Tibial artery (tissue), 4 donors: ENCODE results near the gene MRPS18A.

ENCODE experiments used
- DNase-seq, 2 donors: peaks; one replicate each; pipeline ENCODE4 v3.0.0-alpha.2; 2019
- H3K27ac ChIP-seq, 2 donors: fragments of 200-600 bp; sonication (generic) in 1 of 2; 1 replicate in 1 of 2; 2 replicates in 1 of 2; pipeline ENCODE4 v1.5.1; 2018 to 2019; ENCODE audit warnings: mild to moderate bottlenecking in 1 of 2
- H3K27me3 ChIP-seq, 2 donors: fragments of 200-600 bp; sonication (generic) in 1 of 2; one replicate each; pipeline versions ENCODE4 v1.5.1 to v1.6.0; 2016 to 2019
- H3K36me3 ChIP-seq, 3 donors: fragments of 200-600 bp; sonication (generic) in 2 of 3; one replicate each; pipeline ENCODE4 v1.5.1; 2016 to 2019; ENCODE audit warnings: mild to moderate bottlenecking in 2 of 3
- H3K4me1 ChIP-seq, 4 donors: fragments of 200-600 bp; sonication (generic) in 2 of 4; 1 replicate in 3 of 4; 2 replicates in 1 of 4; pipeline ENCODE4 v1.5.1; 2016 to 2019
- H3K4me3 ChIP-seq, 2 donors: fragments of 200-600 bp; sonication (generic) in 1 of 2; 1 replicate in 1 of 2; 2 replicates in 1 of 2; pipeline ENCODE4 v1.5.1; 2018 to 2019; ENCODE audit warnings: mild to moderate bottlenecking in 2 of 2
- H3K9me3 ChIP-seq, 3 donors: fragments of 200-600 bp; sonication (generic) in 1 of 3; one replicate each; pipeline ENCODE4 v1.5.1; 2016 to 2019
- intact Hi-C: fragments of 100-400 bp; cut with DNase I; formaldehyde crosslinking; loops from one replicate; pipeline ENCODE4 v1.15.0; 2023; ENCODE audit warnings: low total_unique reads
- TF ChIP-seq, protein P1 (sequence below), 2 experiments: fragments of 200-600 bp in 1 of 2; fragments of 450-650 bp in 1 of 2; IDR thresholded peaks; one replicate each; pipeline ENCODE4 v1.5.1; 2017 to 2019; ENCODE audit warnings: antibody characterized with exemption in 2 of 2, mild to moderate bottlenecking in 1 of 2, moderate library complexity in 1 of 2

MRPS18A gene

DNA sequence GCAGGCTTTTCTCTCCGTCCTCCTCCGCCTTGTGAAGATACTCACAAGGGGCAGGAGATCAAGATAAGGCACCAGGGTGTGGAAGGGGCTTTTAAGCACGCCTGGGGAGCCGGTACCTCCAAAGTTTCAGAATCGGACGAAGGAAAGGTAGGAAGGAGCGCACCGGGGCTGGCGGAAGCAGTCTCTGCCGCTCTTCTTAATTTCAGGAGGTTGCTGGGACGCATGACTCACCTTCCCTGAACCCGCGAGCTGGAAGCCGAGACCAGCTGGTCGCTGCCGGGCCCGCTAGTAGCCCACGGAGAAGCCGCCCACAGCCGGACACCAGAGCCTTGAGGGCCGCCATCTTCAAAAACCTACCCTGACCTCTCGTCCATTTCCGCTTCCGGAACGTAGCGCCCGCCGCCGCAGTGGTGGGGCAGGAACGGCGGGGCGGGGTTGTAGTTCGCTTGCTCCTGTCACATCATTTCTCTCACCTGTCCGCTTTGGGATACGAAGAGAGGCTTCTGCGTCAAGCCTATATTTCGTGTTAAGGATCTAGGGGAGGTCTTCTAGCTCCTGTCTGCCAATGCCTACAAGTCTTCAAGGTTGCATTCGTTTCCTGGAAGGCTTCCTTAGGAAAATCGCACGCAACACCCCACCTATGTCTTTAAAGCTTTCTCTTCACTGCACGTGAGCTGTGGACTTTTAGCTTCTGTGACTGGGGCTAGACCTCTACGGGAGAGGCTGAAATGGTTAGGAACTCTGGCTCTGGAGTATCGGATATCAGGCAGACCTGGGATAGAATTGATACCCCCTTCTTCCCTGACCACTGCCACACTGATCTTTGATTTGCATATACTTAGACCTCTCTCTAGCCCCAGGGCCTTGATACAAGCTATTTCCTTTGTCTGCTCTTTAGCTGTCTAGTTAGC lies at the start of gene MRPS18A:
MRPS18A (minus strand) TSS at position 355 of the 911 bp plus-strand sequence; CDS start at position 343, 12 bp downstream.
- TF ChIP-seq, protein P1, sequence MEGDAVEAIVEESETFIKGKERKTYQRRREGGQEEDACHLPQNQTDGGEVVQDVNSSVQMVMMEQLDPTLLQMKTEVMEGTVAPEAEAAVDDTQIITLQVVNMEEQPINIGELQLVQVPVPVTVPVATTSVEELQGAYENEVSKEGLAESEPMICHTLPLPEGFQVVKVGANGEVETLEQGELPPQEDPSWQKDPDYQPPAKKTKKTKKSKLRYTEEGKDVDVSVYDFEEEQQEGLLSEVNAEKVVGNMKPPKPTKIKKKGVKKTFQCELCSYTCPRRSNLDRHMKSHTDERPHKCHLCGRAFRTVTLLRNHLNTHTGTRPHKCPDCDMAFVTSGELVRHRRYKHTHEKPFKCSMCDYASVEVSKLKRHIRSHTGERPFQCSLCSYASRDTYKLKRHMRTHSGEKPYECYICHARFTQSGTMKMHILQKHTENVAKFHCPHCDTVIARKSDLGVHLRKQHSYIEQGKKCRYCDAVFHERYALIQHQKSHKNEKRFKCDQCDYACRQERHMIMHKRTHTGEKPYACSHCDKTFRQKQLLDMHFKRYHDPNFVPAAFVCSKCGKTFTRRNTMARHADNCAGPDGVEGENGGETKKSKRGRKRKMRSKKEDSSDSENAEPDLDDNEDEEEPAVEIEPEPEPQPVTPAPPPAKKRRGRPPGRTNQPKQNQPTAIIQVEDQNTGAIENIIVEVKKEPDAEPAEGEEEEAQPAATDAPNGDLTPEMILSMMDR (IDR thresholded peaks at IDR 0.05): peak in 1 of 2 experiments; percentile 7
- no peaks in the 10 kb centered on the region for H3K9me3 ChIP-seq
- peak; percentile 81 to 88 for DNase-seq
- H3K4me1 ChIP-seq: peaks cover 0 to 19% (median 11%) of the 10 kb centered on the region in 4 donors
- H3K36me3 ChIP-seq: peaks cover 0 to 4% (median 0%) of the 10 kb centered on the region in 3 donors
- no peaks in the 10 kb centered on the region for H3K27me3 ChIP-seq
- peak within 1 kb of the TSS; percentile 86 to 91 for H3K4me3 ChIP-seq
- peak within 1 kb of the TSS; percentile 80 to 84 for H3K27ac ChIP-seq
- intact Hi-C loops: no loop called here

DNA sequence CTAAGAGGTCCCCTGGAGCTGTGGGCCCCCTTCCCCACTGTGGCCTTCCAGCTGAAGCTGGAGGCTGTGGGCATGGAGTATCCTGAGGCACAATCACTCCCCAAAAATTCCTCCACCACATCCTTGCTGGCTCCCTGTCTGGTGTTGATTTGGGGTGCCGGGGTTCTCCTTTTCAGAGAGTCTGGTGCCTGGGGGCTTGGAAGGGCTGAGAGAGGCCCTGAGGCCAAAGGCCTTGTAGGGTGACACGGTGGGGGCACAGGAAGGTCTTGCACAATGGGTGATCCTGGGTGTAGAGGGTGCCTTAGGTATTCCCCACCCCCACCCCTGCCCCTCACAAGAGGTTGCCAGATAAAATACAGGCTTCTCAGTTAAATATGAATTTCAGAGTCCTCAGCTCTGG lies 49.3 kb upstream of the MRPS18A start:
- DNase-seq: no peak

DNA sequence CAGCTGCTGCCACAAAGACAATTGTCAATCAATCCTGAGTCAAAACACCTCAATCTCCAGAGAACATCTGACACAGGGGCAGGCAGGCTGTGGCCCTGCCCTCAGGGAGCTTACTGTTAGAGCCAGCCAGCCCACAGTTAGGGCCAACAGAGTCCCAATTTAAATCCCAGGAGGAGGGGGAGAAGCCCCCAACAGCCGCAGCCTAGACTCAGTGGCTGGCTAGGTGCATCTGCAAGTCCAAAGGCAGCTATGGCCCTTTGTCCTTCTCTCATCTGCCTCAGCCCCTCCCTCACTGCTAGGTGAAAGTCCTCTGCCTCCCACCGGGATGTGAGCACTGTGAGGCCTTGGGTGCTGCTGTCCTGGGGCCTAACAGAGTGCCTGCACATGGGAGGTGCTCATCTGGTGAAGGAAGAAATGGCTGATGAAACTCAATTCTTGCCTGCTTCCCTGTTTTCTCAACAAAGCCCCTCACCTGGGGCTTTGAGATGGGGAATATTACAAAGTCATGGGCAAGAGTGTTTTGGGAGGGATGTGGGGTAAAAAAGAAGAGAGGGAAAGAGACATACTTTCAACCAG lies 48.7 kb upstream of the MRPS18A start:
- intact Hi-C loops: no loop called here
- H3K4me1 ChIP-seq: no peaks in the 10 kb centered on the region
- no peaks in the 10 kb centered on the region for H3K36me3 ChIP-seq
- TF ChIP-seq, protein P1 (IDR thresholded peaks at IDR 0.05): no peak
- H3K4me3 ChIP-seq: no peak overlapping the region
- DNase-seq: no peak
- H3K27ac ChIP-seq: no peak overlapping the region
- H3K27me3 ChIP-seq: no peaks in the 10 kb centered on the region
- H3K9me3 ChIP-seq: peaks cover 0 to 2% (median 0%) of the 10 kb centered on the region in 3 donors

More for the DNA sequence above, 49.3 kb upstream of the MRPS18A start:
- no peak overlapping the region for H3K27ac ChIP-seq
- no peaks in the 10 kb centered on the region for H3K27me3 ChIP-seq
- H3K4me1 ChIP-seq: no peaks in the 10 kb centered on the region
- H3K4me3 ChIP-seq: no peak overlapping the region
- intact Hi-C loops: no loop called here
- H3K36me3 ChIP-seq: no peaks in the 10 kb centered on the region
- TF ChIP-seq, protein P1 (IDR thresholded peaks at IDR 0.05): no peak
- no peaks in the 10 kb centered on the region for H3K9me3 ChIP-seq

DNA sequence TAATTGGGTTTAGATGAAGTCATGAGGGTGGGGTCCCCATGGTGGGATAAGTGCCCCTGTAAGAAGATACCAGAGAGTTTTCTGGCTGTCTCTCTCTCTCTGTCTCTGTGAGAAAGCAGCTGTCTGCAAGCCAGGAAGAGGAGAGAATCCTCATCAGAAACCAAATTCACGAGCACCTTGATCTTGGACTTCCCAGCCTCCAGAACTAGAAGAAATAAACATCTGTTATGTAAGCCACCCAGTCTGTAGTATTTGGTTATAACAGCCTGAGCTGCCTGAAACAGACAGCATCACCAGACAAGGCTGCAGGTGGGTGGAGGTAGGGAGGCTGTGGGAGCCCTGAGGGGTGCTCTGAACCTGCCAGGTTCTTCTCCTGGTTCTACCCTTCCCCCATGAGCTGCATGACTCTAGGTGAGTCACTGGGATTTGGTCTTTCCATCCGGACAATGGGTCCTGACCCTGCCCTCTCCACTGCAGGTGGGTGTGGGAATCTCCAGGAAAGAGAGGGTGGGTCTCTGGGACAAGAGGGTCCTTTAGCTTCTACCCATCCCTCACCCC lies 48.1 kb upstream of the MRPS18A start:
- Histone ChIP-seq H3K4me3 (no peak overlapping the region), H3K27ac (no peak overlapping the region), H3K27me3 (no peaks in the 10 kb centered on the region), H3K9me3 (peaks cover 0 to 7% (median 3%) of the 10 kb centered on the region in 3 donors), H3K36me3 (no peaks in the 10 kb centered on the region), H3K4me1 (no peaks in the 10 kb centered on the region)
- TF ChIP-seq, protein P1 (IDR thresholded peaks at IDR 0.05): no peak
- intact Hi-C loops: no loop called here
- no peak for DNase-seq

DNA sequence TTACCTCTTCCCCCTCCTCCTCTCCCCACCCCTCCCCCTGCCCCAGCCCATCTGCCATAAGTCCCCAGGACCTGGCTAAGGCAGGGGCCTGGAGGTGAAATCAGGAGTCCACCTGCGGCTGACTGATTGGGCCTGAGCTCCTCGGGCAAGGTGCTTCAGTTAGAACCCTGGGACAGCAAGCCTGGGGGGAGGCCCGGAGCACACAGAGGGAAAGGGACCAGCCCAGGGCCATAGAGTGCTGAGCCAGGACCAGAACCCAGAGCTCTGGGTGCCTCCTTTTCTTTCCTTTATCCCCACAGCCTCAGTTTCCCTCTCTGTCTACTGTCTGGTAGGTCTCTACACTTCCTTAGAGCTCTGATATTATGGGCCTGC lies 46.7 kb upstream of the MRPS18A start:
- no peak for DNase-seq
- H3K27ac ChIP-seq: no peak overlapping the region
- no peaks in the 10 kb centered on the region for H3K27me3 ChIP-seq
- TF ChIP-seq, protein P1 (IDR thresholded peaks at IDR 0.05): no peak
- no peaks in the 10 kb centered on the region for H3K36me3 ChIP-seq
- no peak overlapping the region for H3K4me3 ChIP-seq
- H3K9me3 ChIP-seq: peaks cover 0 to 17% (median 4%) of the 10 kb centered on the region in 3 donors
- no peaks in the 10 kb centered on the region for H3K4me1 ChIP-seq
- intact Hi-C loops: no loop called here
